NCI-H2196 (cell line): ENCODE measurements around the gene TARBP1.
"Not testable (repeated sequence)": the region's sequence is repeated elsewhere in the genome, so short reads cannot be mapped to it uniquely, and the experiment has no call there.

Source experiments
- DNase-seq: peaks from one replicate; lab custom pipeline; 2025; ENCODE audit not compliant: unreplicated experiment; lab: John Stamatoyannopoulos, UW

The TARBP1 gene

GRCh38 chr1:234507089-234507488, 28.1 kb upstream of the TARBP1 start:
- no peak for DNase-seq

GRCh38 chr1:234505769-234506102, 26.8 kb upstream of the TARBP1 start:
- no peak for DNase-seq

GRCh38 chr1:234504969-234505768, 26.2 kb upstream of the TARBP1 start:
- DNase-seq: no peak

- DNase-seq: not testable (repeated sequence)
Observed at GRCh38 chr1:234504251-234504650, 25.3 kb upstream of the TARBP1 start.

- no peak for DNase-seq
Observed at GRCh38 chr1:234503193-234504050, 24.4 kb upstream of the TARBP1 start.

GRCh38 chr1:234502785-234503184, 23.8 kb upstream of the TARBP1 start:
- no peak for DNase-seq

GRCh38 chr1:234500269-234500668, 21.3 kb upstream of the TARBP1 start:
- no peak for DNase-seq

GRCh38 chr1:234499943-234500245, 20.9 kb upstream of the TARBP1 start:
- no peak for DNase-seq

- peak; percentile 77 for DNase-seq
Observed at GRCh38 chr1:234499119-234499942, 20.4 kb upstream of the TARBP1 start.

GRCh38 chr1:234498448-234499118, 19.6 kb upstream of the TARBP1 start:
- no peak for DNase-seq

- DNase-seq: no peak
Observed at GRCh38 chr1:234497589-234497988, 18.6 kb upstream of the TARBP1 start.

- no peak for DNase-seq
Observed at GRCh38 chr1:234495231-234495990, 16.4 kb upstream of the TARBP1 start.

GRCh38 chr1:234494049-234494448, 15.1 kb upstream of the TARBP1 start:
- no peak for DNase-seq

GRCh38 chr1:234490793-234491479, 12.0 kb upstream of the TARBP1 start:
- no peak for DNase-seq

- no peak for DNase-seq
Observed at GRCh38 chr1:234489698-234490077, 10.7 kb upstream of the TARBP1 start.

- no peak for DNase-seq
Observed at GRCh38 chr1:234489007-234489697, 10.2 kb upstream of the TARBP1 start.

GRCh38 chr1:234488054-234489006, 9.4 kb upstream of the TARBP1 start:
- no peak for DNase-seq
